ENCODE results near the gene SMG9. TPM values are rescaled to one million over a fixed set of nuclear protein-coding genes. Genes with fewer than 3 reads are reported as not detected.

Gene SMG9
- total RNA-seq = 12.0 and 16.7 TPM in 2 replicates

GRCh38 chr19:43754503-43755255 is at the start of gene SMG9:
Gene SMG9 (minus strand): TSS chr19:43754962. CDS start chr19:43750741, 4,221 bp downstream.

GRCh38 chr19:43802216-43802951 is 47.6 kb upstream of the SMG9 start, which contains the start of gene LYPD5:
Gene LYPD5 (minus strand): TSS chr19:43802447. CDS start chr19:43802380, 67 bp downstream.

GRCh38 chr19:43780706-43781525 is 26.2 kb upstream of the SMG9 start, which contains the start of gene KCNN4:
Gene KCNN4 (minus strand): TSS chr19:43780973. CDS start chr19:43780861, 112 bp downstream.

GRCh38 chr19:43715776-43716175 is 39.0 kb downstream of the SMG9 start, which contains the start of gene IRGC:
Gene IRGC (plus strand): TSS chr19:43716076. CDS start chr19:43718559, 2,483 bp downstream.

Other genes starting within 250 kb of the SMG9 start
- 57.5 and 60.8 TPM in 2 replicates for gene ETHE1, start 227.8 kb downstream of the SMG9 start, total RNA-seq
- gene ZNF575, start 221.8 kb downstream of the SMG9 start, total RNA-seq = 0.07 and 0.15 TPM in 2 replicates
- 23.6 and 24.1 TPM in 2 replicates for gene XRCC1, start 179.4 kb downstream of the SMG9 start, total RNA-seq
- 0.44 and 1.00 TPM in 2 replicates for gene PINLYP, start 179.2 kb downstream of the SMG9 start, total RNA-seq
- 23.6 and 24.0 TPM in 2 replicates for gene IRGQ, start 158.8 kb downstream of the SMG9 start, total RNA-seq
- gene ZNF576, start 158.4 kb downstream of the SMG9 start, total RNA-seq = 11.8 and 16.6 TPM in 2 replicates
- 0.33 TPM in 1 of 2 replicates, not detected in the other for gene SRRM5, start 142.9 kb downstream of the SMG9 start, total RNA-seq
- 42.8 and 50.8 TPM in 2 replicates for gene ZNF428, start 135.3 kb downstream of the SMG9 start, total RNA-seq
- 1.1 and 1.6 TPM in 2 replicates for gene CADM4, start 115.1 kb downstream of the SMG9 start, total RNA-seq
- gene PLAUR, start 84.8 kb downstream of the SMG9 start, total RNA-seq = 168 and 177 TPM in 2 replicates
- gene IRGC, start 38.9 kb downstream of the SMG9 start, total RNA-seq = not detected in 2 replicates
- 1.3 and 3.2 TPM in 2 replicates for gene KCNN4, start 26.0 kb upstream of the SMG9 start, total RNA-seq
- gene LYPD5, start 47.5 kb upstream of the SMG9 start, total RNA-seq = 2.4 and 3.9 TPM in 2 replicates
- gene ZNF283, start 72.4 kb upstream of the SMG9 start, total RNA-seq = 2.5 and 2.7 TPM in 2 replicates
- gene ZNF404, start 129.0 kb upstream of the SMG9 start, total RNA-seq = 1.3 and 3.4 TPM in 2 replicates
- 4.3 and 6.8 TPM in 2 replicates for gene ZNF45, start 180.3 kb upstream of the SMG9 start, total RNA-seq
- 2.4 and 3.3 TPM in 2 replicates for gene ZNF221, start 196.3 kb upstream of the SMG9 start, total RNA-seq
- gene ZNF155, start 229.2 kb upstream of the SMG9 start, total RNA-seq = 2.6 and 6.1 TPM in 2 replicates
- 0.94 and 1.4 TPM in 2 replicates for gene ZNF230, start 248.0 kb upstream of the SMG9 start, total RNA-seq